NCI-H2081 treated with DMSO at 0.1 percent for 48 hours (cell line): ENCODE measurements around the gene HSPA12B.

Experiments
- DNase-seq: peaks from one replicate; lab custom pipeline; 2025; lab: John Stamatoyannopoulos, UW

HSPA12B gene

GRCh38 chr20:3767110-3767426 lies 34.6 kb downstream of the HSPA12B start:
- no peak for DNase-seq

GRCh38 chr20:3767427-3768341 lies 35.2 kb downstream of the HSPA12B start, which contains the start of gene ADISSP:
Gene ADISSP (minus strand): TSS chr20:3767753. CDS start chr20:3760100, 7,653 bp downstream.
- DNase-seq, result peak; percentile 84

GRCh38 chr20:3768342-3769130 lies 36.1 kb downstream of the HSPA12B start:
- no peak for DNase-seq

- DNase-seq, result no peak
Measured at GRCh38 chr20:3771552-3772058, 39.1 kb downstream of the HSPA12B start.

- DNase-seq, result no peak
Measured at GRCh38 chr20:3775457-3776108, 43.1 kb downstream of the HSPA12B start.

- DNase-seq, result no peak
Measured at GRCh38 chr20:3777381-3777715, 44.9 kb downstream of the HSPA12B start.

- no peak for DNase-seq
Measured at GRCh38 chr20:3777716-3778629, 45.5 kb downstream of the HSPA12B start.

GRCh38 chr20:3778976-3779375 lies 46.5 kb downstream of the HSPA12B start:
- DNase-seq, result no peak

- peak; percentile 61 for DNase-seq
Measured at GRCh38 chr20:3781153-3781910, 48.8 kb downstream of the HSPA12B start, which contains the start of gene SPEF1. Gene SPEF1 (minus strand): TSS chr20:3781448. CDS start chr20:3781287, 161 bp downstream.

GRCh38 chr20:3782597-3782996 lies 50.1 kb downstream of the HSPA12B start:
- DNase-seq, result no peak

- no peak for DNase-seq
Measured at GRCh38 chr20:3783068-3783489, 50.6 kb downstream of the HSPA12B start.

GRCh38 chr20:3783511-3784195 lies 51.2 kb downstream of the HSPA12B start:
- DNase-seq, result no peak

GRCh38 chr20:3784216-3784853 lies 51.9 kb downstream of the HSPA12B start:
- no peak for DNase-seq

- DNase-seq, result no peak
Measured at GRCh38 chr20:3784863-3785239, 52.4 kb downstream of the HSPA12B start.

GRCh38 chr20:3785240-3786125 lies 53.0 kb downstream of the HSPA12B start:
- no peak for DNase-seq

- no peak for DNase-seq
Measured at GRCh38 chr20:3786126-3786484, 53.6 kb downstream of the HSPA12B start.

GRCh38 chr20:3786665-3787323 lies 54.3 kb downstream of the HSPA12B start, which contains the start of gene CENPB:
Gene CENPB (minus strand): TSS chr20:3786740. CDS start chr20:3786483, 257 bp downstream.
- peak; percentile 26 for DNase-seq
